ENCODE results near the gene PHKA2. TPM values are rescaled to one million over a fixed set of nuclear protein-coding genes. Genes with fewer than 3 reads are reported as not detected.
A peak's percentile ranks its signal among the peaks of the same experiment; 100 is the strongest.

Gene PHKA2
- total RNA-seq, 6 donors from 2014 or later, result 19.2 to 74.4 (median 25.9) TPM

DNA sequence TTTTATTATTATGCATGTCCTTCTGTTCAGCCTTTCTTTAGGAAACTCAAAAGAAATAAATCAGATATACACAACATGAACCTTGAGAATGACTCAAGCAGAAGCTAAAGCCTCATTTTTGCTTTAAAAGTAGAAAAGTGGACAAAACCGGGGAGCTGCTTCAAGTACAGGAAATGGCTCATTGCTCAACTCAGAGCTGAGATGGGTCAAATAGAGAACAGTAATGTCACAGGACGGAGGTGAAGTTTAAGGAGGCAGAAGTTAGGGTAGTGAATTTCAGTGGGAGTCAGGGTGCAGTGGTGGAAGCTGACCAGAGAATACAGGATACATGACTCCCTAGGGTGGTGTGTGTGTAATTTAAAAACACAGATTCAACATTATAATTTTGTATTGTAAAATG is 22.2 kb downstream of the PHKA2 start:
- Histone ChIP-seq H3K27ac (peak overlapping the region in 1 of 4 donors; percentile 30), H3K4me3 (no peak overlapping the region), H3K4me1 (no peaks in the 10 kb centered on the region), H3K9me3 (no peaks in the 10 kb centered on the region), H3K27me3 (no peaks in the 10 kb centered on the region), H3K36me3 (no peaks in the 10 kb centered on the region)
- TF ChIP-seq POLR2A (IDR thresholded peaks at IDR 0.05) (no peak), POLR2AphosphoS5 (IDR thresholded peaks at IDR 0.05) (no peak), EP300 (IDR thresholded peaks at IDR 0.05) (no peak)
- TF ChIP-seq, protein P1, sequence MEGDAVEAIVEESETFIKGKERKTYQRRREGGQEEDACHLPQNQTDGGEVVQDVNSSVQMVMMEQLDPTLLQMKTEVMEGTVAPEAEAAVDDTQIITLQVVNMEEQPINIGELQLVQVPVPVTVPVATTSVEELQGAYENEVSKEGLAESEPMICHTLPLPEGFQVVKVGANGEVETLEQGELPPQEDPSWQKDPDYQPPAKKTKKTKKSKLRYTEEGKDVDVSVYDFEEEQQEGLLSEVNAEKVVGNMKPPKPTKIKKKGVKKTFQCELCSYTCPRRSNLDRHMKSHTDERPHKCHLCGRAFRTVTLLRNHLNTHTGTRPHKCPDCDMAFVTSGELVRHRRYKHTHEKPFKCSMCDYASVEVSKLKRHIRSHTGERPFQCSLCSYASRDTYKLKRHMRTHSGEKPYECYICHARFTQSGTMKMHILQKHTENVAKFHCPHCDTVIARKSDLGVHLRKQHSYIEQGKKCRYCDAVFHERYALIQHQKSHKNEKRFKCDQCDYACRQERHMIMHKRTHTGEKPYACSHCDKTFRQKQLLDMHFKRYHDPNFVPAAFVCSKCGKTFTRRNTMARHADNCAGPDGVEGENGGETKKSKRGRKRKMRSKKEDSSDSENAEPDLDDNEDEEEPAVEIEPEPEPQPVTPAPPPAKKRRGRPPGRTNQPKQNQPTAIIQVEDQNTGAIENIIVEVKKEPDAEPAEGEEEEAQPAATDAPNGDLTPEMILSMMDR (IDR thresholded peaks at IDR 0.05), result no peak
- 47 to 67% methylated on average over 2 of the region's 2 CpGs for WGBS, 2 donors
- ATAC-seq (ENCODE audit: low FRiP score in 2 of 2) (no peak), DNase-seq (no peak)

DNA sequence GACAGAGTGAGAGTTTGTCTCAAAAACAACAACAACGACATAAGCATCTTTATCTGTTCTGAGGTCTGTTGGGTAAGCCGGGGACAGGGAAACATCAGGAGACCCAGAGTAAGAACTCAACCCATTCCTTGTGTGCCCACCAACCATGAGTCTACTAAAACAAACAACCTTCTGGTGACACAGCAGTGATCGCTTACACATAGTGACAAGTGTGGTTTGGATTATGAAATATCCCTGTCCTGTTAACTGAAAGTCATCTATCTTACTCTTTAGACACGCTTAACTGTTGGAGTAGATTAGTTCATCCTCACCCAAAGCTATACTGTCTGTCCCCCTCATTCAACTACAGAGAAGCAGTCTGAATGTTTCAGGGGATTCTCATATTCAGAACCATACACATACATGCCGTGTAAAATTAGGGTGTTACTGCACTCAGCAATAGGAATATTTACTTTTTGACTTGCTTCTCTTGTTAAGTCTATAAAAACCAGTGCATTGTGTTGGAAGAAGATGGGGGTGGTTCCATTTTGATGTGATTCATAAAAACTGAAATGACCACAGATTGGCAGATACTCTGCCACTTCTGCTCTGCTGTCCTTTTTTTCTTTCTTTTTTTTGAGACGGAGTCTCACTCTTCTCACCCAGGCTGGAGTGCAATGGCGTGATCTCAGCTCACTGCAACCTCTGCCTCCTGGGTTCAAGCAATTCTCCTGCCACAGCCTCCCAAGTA is 27.4 kb downstream of the PHKA2 start:
- H3K27me3 ChIP-seq, result no peaks in the 10 kb centered on the region
- H3K27ac ChIP-seq, result peak overlapping the region in 2 of 4 donors; percentile 2 to 59
- H3K9me3 ChIP-seq, result no peaks in the 10 kb centered on the region
- ATAC-seq (ENCODE audit: low FRiP score in 2 of 2) (no peak), DNase-seq (no peak)
- H3K4me1 ChIP-seq, result no peaks in the 10 kb centered on the region
- peaks cover 0 to 2% (median 0%) of the 10 kb centered on the region in 4 donors for H3K36me3 ChIP-seq
- 76 to 82% methylated on average over 4 to 7 of the region's 7 CpGs for WGBS, 2 donors
- H3K4me3 ChIP-seq, result no peak overlapping the region
- no peak for TF ChIP-seq POLR2A (IDR thresholded peaks at IDR 0.05)
- no peak for TF ChIP-seq EP300 (IDR thresholded peaks at IDR 0.05)
- TF ChIP-seq, protein P1 (IDR thresholded peaks at IDR 0.05), result no peak
- TF ChIP-seq POLR2AphosphoS5 (IDR thresholded peaks at IDR 0.05), result no peak

DNA sequence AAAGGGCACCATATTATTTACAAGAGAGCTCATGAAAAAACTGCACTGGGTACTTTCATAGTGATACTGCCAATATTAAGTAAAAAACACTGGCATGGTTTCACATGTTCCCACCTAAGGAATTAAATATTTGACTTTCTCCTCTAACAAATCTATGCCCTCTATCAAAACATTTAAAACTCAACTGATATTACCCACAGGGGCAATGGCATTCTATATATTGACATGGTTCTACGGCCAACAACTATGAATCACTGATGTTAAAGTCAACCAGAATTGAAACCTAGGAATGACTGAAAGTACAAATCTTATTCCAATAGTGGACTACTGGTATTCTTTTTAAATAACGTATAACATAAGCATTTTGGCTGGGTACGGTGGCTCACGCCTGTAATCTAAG is 28.2 kb downstream of the PHKA2 start:
- no peak overlapping the region for H3K27ac ChIP-seq
- ATAC-seq (ENCODE audit: low FRiP score in 2 of 2), result no peak
- H3K27me3 ChIP-seq, result no peaks in the 10 kb centered on the region
- H3K36me3 ChIP-seq, result peaks cover 0 to 8% (median 0%) of the 10 kb centered on the region in 4 donors
- TF ChIP-seq POLR2AphosphoS5 (IDR thresholded peaks at IDR 0.05) (no peak), EP300 (IDR thresholded peaks at IDR 0.05) (no peak), POLR2A (IDR thresholded peaks at IDR 0.05) (no peak)
- TF ChIP-seq, protein P1 (IDR thresholded peaks at IDR 0.05), result no peak
- no peak overlapping the region for H3K4me3 ChIP-seq
- DNase-seq, result no peak
- 92 to 98% methylated on average over 4 of the region's 4 CpGs for WGBS, 2 donors
- no peaks in the 10 kb centered on the region for H3K4me1 ChIP-seq
- no peaks in the 10 kb centered on the region for H3K9me3 ChIP-seq

DNA sequence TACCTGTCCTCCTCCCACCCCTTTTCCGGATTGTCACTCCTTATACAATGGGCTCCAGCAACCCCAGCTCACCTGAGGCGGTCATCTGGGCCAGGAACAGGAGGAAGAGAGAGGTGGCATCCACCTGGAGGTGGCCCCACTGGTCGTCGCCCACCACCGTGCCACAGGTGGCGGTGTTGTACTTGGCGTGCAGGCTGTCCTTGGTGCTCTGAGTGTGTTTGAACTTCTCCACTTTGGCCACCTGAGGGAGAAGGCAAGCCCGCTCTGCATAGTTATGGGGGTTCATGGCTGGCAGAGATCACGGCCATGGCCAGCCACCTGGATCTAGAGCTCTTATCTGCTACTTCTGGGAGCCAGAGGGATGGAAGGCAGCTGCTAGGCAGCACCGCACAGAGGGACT is 32.9 kb downstream of the PHKA2 start:
- Histone ChIP-seq H3K27ac (no peak overlapping the region), H3K4me3 (no peak overlapping the region), H3K9me3 (no peaks in the 10 kb centered on the region), H3K36me3 (peaks cover 0 to 13% (median 0%) of the 10 kb centered on the region in 4 donors), H3K4me1 (no peaks in the 10 kb centered on the region), H3K27me3 (no peaks in the 10 kb centered on the region)
- ATAC-seq (ENCODE audit: low FRiP score in 2 of 2), result no peak
- DNase-seq, result no peak
- TF ChIP-seq POLR2AphosphoS5 (IDR thresholded peaks at IDR 0.05) (no peak), EP300 (IDR thresholded peaks at IDR 0.05) (no peak), POLR2A (IDR thresholded peaks at IDR 0.05) (no peak)
- TF ChIP-seq, protein P1 (IDR thresholded peaks at IDR 0.05), result no peak
- 88 to 89% methylated on average over 5 to 10 of the region's 10 CpGs for WGBS, 2 donors

DNA sequence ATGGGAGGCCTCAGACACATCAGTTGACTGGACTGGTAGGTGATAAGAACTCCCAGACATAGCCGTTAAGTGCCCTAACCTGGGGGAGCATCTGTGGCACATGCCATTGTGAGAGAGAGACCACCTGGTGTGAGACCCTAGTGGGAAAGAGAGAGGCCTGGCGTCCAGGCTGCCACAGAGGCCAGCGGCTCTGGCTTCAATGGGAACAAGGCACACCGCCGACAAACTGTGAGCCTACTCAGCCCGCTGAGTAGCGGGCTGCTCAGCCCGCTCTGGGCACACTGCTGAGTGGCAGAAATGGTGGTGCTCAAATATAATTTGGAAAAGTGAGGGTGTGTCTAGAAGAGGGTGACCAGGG is 34.0 kb downstream of the PHKA2 start:
- H3K9me3 ChIP-seq, result no peaks in the 10 kb centered on the region
- no peaks in the 10 kb centered on the region for H3K4me1 ChIP-seq
- H3K27me3 ChIP-seq, result no peaks in the 10 kb centered on the region
- peaks cover 0 to 13% (median 0%) of the 10 kb centered on the region in 4 donors for H3K36me3 ChIP-seq
- H3K27ac ChIP-seq, result no peak overlapping the region
- no peak overlapping the region for H3K4me3 ChIP-seq
- WGBS, 2 donors, result 92 to 100% methylated on average over 4 to 8 of the region's 8 CpGs
- ATAC-seq (ENCODE audit: low FRiP score in 2 of 2) (peak in 1 of 2 donors; percentile 38), DNase-seq (no peak)
- TF ChIP-seq, protein P1 (IDR thresholded peaks at IDR 0.05), result no peak
- TF ChIP-seq POLR2AphosphoS5 (IDR thresholded peaks at IDR 0.05), result no peak
- no peak for TF ChIP-seq EP300 (IDR thresholded peaks at IDR 0.05)
